ENCODE data around the gene APOB. TPM values are rescaled to one million over a fixed set of nuclear protein-coding genes. Genes with fewer than 3 reads are reported as not detected.

The APOB gene
- total RNA-seq, 4 donors from 2014 or later = 1.5 to 38.6 (median 14.7) TPM

- no peak for TF ChIP-seq CTCF (IDR thresholded peaks at IDR 0.05; ENCODE audit: low read depth)
Measured at GRCh38 chr2:21012557-21012937, 31.3 kb downstream of the APOB start.

- no peak for TF ChIP-seq CTCF (IDR thresholded peaks at IDR 0.05; ENCODE audit: low read depth)
Measured at GRCh38 chr2:21011876-21012556, 31.9 kb downstream of the APOB start.

GRCh38 chr2:21011453-21011852 lies 32.4 kb downstream of the APOB start:
- no peak for TF ChIP-seq CTCF (IDR thresholded peaks at IDR 0.05; ENCODE audit: low read depth)

- TF ChIP-seq CTCF (IDR thresholded peaks at IDR 0.05; ENCODE audit: low read depth) = no peak
Measured at GRCh38 chr2:21010813-21011439, 32.9 kb downstream of the APOB start.

GRCh38 chr2:21009662-21010225 lies 34.1 kb downstream of the APOB start:
- TF ChIP-seq CTCF (IDR thresholded peaks at IDR 0.05; ENCODE audit: low read depth) = no peak

GRCh38 chr2:21008790-21009661 lies 34.8 kb downstream of the APOB start:
- no peak for TF ChIP-seq CTCF (IDR thresholded peaks at IDR 0.05; ENCODE audit: low read depth)

All from subcutaneous adipose tissue (tissue), 4 donors.